Endothelial cell of umbilical vein (primary cell): ENCODE data around the gene CHN2. TPM values are rescaled to one million over a fixed set of nuclear protein-coding genes. Genes with fewer than 3 reads are reported as not detected.

Experiments
- BruUV-seq: library from RNA; stranded (reverse); fragments of 400-500 nt; replicated peaks from 2 replicates; lab custom pipeline; 2021; lab: Mats Ljungman, UMichigan
- CTCF ChIA-PET: fragments of 300-600, 350-600 bp; sonication (Branson Sonifier 250); formaldehyde crosslinking; loops from one replicate; lab custom pipeline; 2021; ENCODE audit warnings: antibody characterized with exemption, inconsistent platforms; lab: Charles Lee
- POLR2A ChIA-PET: fragments of 300-600, 350-600 bp; sonication (Branson Sonifier 250); formaldehyde crosslinking; loops from one replicate; lab custom pipeline; 2021; ENCODE audit warnings: antibody characterized with exemption, inconsistent platforms; lab: Charles Lee
- DNase-seq: peaks from one replicate; pipeline ENCODE4 v3.0.0-alpha.2; 2011; ENCODE audit warnings: low read depth, low spot score
- FAIRE-seq: peaks from 2 replicates; lab custom pipeline; 2011; peaks lifted over from hg19 to GRCh38; lab: Jason Lieb, UNC
- H2AFZ ChIP-seq: 2 replicates; pipeline ENCODE4 v1.6.0; 2012; ENCODE audit warnings: low read depth, low read length, control low read depth, inconsistent platforms
- H3K27ac ChIP-seq: 2 replicates; pipeline ENCODE4 v1.5.1; 2011; ENCODE audit warnings: low read depth, mild to moderate bottlenecking, control low read depth, low read length, moderate library complexity; ENCODE audit not compliant: insufficient read depth
- H3K27me3 ChIP-seq, 2 experiments: 2 replicates each; pipeline versions ENCODE4 v1.6.0 to v1.6.1; 2011; ENCODE audit warnings: low read length in 2 of 2, mixed read lengths in 1 of 2; ENCODE audit not compliant: control insufficient read depth in 2 of 2, insufficient read depth in 2 of 2
- H3K36me3 ChIP-seq, 2 experiments: 2 replicates in 1 of 2; 3 replicates in 1 of 2; pipeline ENCODE4 v1.5.1; 2011; ENCODE audit warnings: low read length in 2 of 2, mild to moderate bottlenecking in 1 of 2, moderate library complexity in 1 of 2; ENCODE audit not compliant: control insufficient read depth in 2 of 2, insufficient read depth in 2 of 2; ENCODE audit errors: extremely low read depth in 1 of 2
- H3K4me1 ChIP-seq: 3 replicates; pipeline ENCODE4 v1.5.1; 2011; ENCODE audit warnings: mild to moderate bottlenecking, low read length; ENCODE audit not compliant: control insufficient read depth, insufficient read depth; ENCODE audit errors: extremely low read depth
- H3K4me2 ChIP-seq: 2 replicates; pipeline ENCODE4 v1.6.1; 2011; ENCODE audit warnings: low read length, control low read depth, mixed read lengths; ENCODE audit not compliant: insufficient read depth
- H3K4me3 ChIP-seq, 3 experiments: fragments of 200-600 bp in 1 of 3; sonication (generic), shearing (Covaris generic) in 1 of 3; replicated peaks in 1 of 3; 2 replicates each; pipeline ENCODE4 v1.5.1; 2011 to 2016; ENCODE audit warnings: control low read depth in 3 of 3, low read length in 3 of 3, mild to moderate bottlenecking in 2 of 3, inconsistent platforms in 1 of 3, low read depth in 1 of 3, moderate library complexity in 1 of 3; ENCODE audit not compliant: insufficient read depth in 1 of 3
- H3K79me2 ChIP-seq: 2 replicates; pipeline ENCODE4 v1.6.0; 2012; ENCODE audit warnings: low read length, inconsistent platforms; ENCODE audit not compliant: control insufficient read depth, insufficient read depth
- H3K9ac ChIP-seq: replicated peaks from 2 replicates; pipeline ENCODE3; 2011; ENCODE audit warnings: low read length, control low read depth; ENCODE audit not compliant: insufficient read depth; ENCODE audit errors: extremely low read depth
- H3K9me1 ChIP-seq: replicated peaks from 3 replicates; pipeline ENCODE4 v1.6.0; 2011; ENCODE audit warnings: mild to moderate bottlenecking, low read length; ENCODE audit not compliant: control insufficient read depth, insufficient read depth; ENCODE audit errors: extremely low read depth
- H3K9me3 ChIP-seq: replicated peaks from 2 replicates; pipeline ENCODE4 v1.5.1; 2012; ENCODE audit warnings: low read length, inconsistent platforms; ENCODE audit not compliant: control insufficient read depth, insufficient read depth
- H4K20me1 ChIP-seq: replicated peaks from 2 replicates; pipeline ENCODE3; 2011; ENCODE audit warnings: mild to moderate bottlenecking, low read length; ENCODE audit not compliant: control insufficient read depth, insufficient read depth; ENCODE audit errors: extremely low read depth
- EZH2 ChIP-seq: IDR thresholded peaks from 2 replicates; pipeline ENCODE4 v1.6.1; 2012; ENCODE audit warnings: borderline replicate concordance, low read depth, mild to moderate bottlenecking, moderate library complexity, low read length, inconsistent platforms; ENCODE audit not compliant: severe bottlenecking
- FOS ChIP-seq: IDR thresholded peaks from 2 replicates; pipeline ENCODE4 v1.6.1; 2011; ENCODE audit warnings: mild to moderate bottlenecking, low read length, moderate library complexity, borderline replicate concordance; ENCODE audit not compliant: insufficient read depth
- GATA2 ChIP-seq: IDR thresholded peaks from 2 replicates; pipeline ENCODE4 v1.7.0; 2011; ENCODE audit warnings: low read depth, mild to moderate bottlenecking, moderate library complexity, mixed read lengths, low read length; ENCODE audit not compliant: insufficient read length, insufficient read depth
- JUN ChIP-seq: IDR thresholded peaks from 2 replicates; pipeline ENCODE4 v1.6.1; 2011; ENCODE audit warnings: borderline replicate concordance, low read depth; ENCODE audit not compliant: insufficient read length, insufficient read depth
- MYC ChIP-seq: IDR thresholded peaks from one replicate; pipeline ENCODE4 v1.6.1; 2011; ENCODE audit warnings: mild to moderate bottlenecking, low read depth, low read length
- POLR2A ChIP-seq: IDR thresholded peaks from 2 replicates; pipeline ENCODE4 v1.6.1; 2012; ENCODE audit warnings: low read depth, mild to moderate bottlenecking, control low read depth, low read length
- POLR2AphosphoS5 ChIP-seq: IDR thresholded peaks from 2 replicates; pipeline ENCODE4 v1.6.1; 2012; ENCODE audit warnings: low read depth, mild to moderate bottlenecking, control low read depth, low read length, moderate library complexity; ENCODE audit not compliant: insufficient read depth
- dilution Hi-C: fragments of 300-500 bp; cut with MboI; formaldehyde crosslinking; loops from one replicate; pipeline ENCODE4 v1.15.0; 2019; ENCODE audit warnings: low sequenced_read_pairs; ENCODE audit not compliant: extremely low pct_ligation_motif_present
- intact Hi-C: fragments of 100-400 bp; cut with micrococcal nuclease; formaldehyde crosslinking; loops from one replicate; pipeline ENCODE4 v1.10.0; 2022
- polyA plus RNA-seq, 4 experiments: library from polyadenylated mRNA; depleted of rRNA in 3 of 4; stranded (reverse) in 3 of 4; unstranded in 1 of 4; fragments of >200 nt; gene quantifications; 2 replicates each; pipeline versions ENCODE4 v1.2.1 to v1.2.3, GENCODE V29; 2011 to 2012; ENCODE audit warnings: missing spikeins in 1 of 4
- total RNA-seq: library from RNA; stranded (reverse); gene quantifications from 2 replicates; pipeline ENCODE4 v1.2.3, GENCODE V29; 2021
- TF ChIP-seq, protein P1 (sequence below), 2 donors: IDR thresholded peaks; 1 replicate in 1 of 2; 2 replicates in 1 of 2; pipeline ENCODE4 v1.5.1; 2011; ENCODE audit warnings: low read length in 2 of 2, mild to moderate bottlenecking in 2 of 2, moderate library complexity in 2 of 2, control low read depth in 1 of 2, inconsistent platforms in 1 of 2, low read depth in 1 of 2; ENCODE audit not compliant: insufficient read depth in 1 of 2; ENCODE audit errors: extremely low read depth in 1 of 2
- TF ChIP-seq, protein P2 (sequence below): IDR thresholded peaks from 2 replicates; pipeline ENCODE4 v1.6.1; 2011; ENCODE audit not compliant: insufficient read depth, insufficient read length

CHN2 gene
- total and polyA plus RNA-seq, 2 donors (not counting 3 experiments of a cell fraction or from before 2014, with no cell fraction given), result 1.4 to 5.0 TPM

DNA sequence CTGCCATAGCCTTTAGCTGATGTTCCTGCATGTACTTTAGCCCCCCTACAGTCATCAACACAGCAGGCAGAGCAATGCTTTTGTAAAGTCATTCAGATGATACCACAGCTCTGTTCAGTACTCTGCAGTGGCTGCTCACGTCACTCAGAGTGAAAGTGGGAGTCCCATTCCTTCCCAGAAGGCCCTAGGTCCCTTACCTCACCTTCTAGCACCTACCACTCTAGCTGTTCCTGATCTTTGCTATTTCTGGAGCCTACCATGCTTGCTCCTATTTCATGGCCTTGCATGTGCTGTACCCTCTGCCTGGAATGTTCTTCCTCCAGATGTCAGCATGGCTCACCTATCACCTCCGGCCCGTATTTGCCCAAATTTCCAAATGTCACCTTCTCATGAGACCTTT lies 274.7 kb downstream of the CHN2 start:
- dilution Hi-C loops (no loop called here), intact Hi-C loops (no loop called here)
- no TSS peak for BruUV-seq
- H3K4me1 ChIP-seq, result peaks cover 8% of the 10 kb centered on the region
- no peaks in the 10 kb centered on the region for H3K9me1 ChIP-seq
- no peaks in the 10 kb centered on the region for H4K20me1 ChIP-seq
- no peak overlapping the region for H3K27ac ChIP-seq
- ChIA-PET CTCF (interaction anchor here (0.7 kb wide), 1 partner anchor 15 kb away, joined by 3 read pairs; no protein-coding TSS in a partner anchor), POLR2A (no interaction called here)
- H3K9ac ChIP-seq, result no peak overlapping the region
- no peak overlapping the region for H2AFZ ChIP-seq
- H3K79me2 ChIP-seq, result no peaks in the 10 kb centered on the region
- H3K4me2 ChIP-seq, result no peak overlapping the region
- TF ChIP-seq GATA2, result no peak
- TF ChIP-seq JUN, result no peak
- TF ChIP-seq FOS, result no peak
- TF ChIP-seq POLR2A, result no peak
- TF ChIP-seq, protein P1, sequence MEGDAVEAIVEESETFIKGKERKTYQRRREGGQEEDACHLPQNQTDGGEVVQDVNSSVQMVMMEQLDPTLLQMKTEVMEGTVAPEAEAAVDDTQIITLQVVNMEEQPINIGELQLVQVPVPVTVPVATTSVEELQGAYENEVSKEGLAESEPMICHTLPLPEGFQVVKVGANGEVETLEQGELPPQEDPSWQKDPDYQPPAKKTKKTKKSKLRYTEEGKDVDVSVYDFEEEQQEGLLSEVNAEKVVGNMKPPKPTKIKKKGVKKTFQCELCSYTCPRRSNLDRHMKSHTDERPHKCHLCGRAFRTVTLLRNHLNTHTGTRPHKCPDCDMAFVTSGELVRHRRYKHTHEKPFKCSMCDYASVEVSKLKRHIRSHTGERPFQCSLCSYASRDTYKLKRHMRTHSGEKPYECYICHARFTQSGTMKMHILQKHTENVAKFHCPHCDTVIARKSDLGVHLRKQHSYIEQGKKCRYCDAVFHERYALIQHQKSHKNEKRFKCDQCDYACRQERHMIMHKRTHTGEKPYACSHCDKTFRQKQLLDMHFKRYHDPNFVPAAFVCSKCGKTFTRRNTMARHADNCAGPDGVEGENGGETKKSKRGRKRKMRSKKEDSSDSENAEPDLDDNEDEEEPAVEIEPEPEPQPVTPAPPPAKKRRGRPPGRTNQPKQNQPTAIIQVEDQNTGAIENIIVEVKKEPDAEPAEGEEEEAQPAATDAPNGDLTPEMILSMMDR (IDR thresholded peaks at IDR 0.05; ENCODE audit: extremely low read depth in 1 of 2, insufficient read depth in 1 of 2, low read depth in 1 of 2, low read length in 2 of 2), result no peak
- TF ChIP-seq MYC, result no peak
- no peak for TF ChIP-seq POLR2AphosphoS5
- TF ChIP-seq, protein P2, sequence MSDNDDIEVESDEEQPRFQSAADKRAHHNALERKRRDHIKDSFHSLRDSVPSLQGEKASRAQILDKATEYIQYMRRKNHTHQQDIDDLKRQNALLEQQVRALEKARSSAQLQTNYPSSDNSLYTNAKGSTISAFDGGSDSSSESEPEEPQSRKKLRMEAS, result no peak
- no peak for TF ChIP-seq EZH2
- FAIRE-seq (no peak), DNase-seq (no peak)
- no peak overlapping the region for H3K4me3 ChIP-seq
- H3K9me3 ChIP-seq, result no peaks in the 10 kb centered on the region
- H3K36me3 ChIP-seq, result no peaks in the 10 kb centered on the region
- H3K27me3 ChIP-seq, result no peaks in the 10 kb centered on the region
